HG02759 (cell line): Measurements from ENCODE around the gene AIG1.
"Not testable (repeated sequence)": the region's sequence is repeated elsewhere in the genome, so short reads cannot be mapped to it uniquely, and the experiment has no call there.

Source experiments
- ATAC-seq: cut with Tn5 transposase; IDR thresholded peaks from one replicate; pipeline ENCODE4 v1.9.1; 2021; ENCODE audit warnings: mild to moderate bottlenecking, moderate library complexity; ENCODE audit not compliant: unreplicated experiment

AIG1 gene

DNA sequence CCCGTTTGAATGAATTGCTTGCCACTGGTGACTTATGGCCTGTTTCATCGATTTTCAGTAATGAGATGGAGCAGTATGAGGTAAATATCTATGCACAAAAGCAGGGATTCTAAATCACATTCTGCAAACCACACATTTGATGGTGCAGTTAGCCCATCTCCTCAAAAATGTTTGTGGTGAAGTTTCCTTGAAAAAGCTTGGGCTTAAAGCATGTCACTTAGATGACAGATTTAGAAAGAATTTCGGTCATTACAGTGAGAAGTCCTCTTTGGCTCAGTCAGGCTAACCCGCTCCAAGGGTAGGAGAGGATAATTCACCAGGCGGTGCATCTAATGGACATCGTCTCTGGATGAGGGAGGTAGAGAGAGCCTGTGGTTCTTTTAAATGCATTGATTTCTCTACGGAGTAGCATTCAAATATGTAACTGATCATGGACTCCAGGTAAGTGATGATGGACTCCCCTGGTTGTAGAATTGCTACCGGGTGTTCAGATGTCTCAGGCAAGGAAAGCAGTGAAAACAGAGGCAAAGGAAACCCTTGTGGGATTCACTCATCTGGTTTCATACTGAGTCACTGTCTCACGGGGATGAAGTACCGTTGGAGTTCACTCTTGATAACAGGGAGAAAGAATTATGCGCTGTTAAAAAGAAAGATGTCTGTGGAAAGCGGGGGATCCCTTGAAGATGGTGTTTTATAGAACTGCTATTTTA, 65.3 kb downstream of the AIG1 start:
- no peak for ATAC-seq

DNA sequence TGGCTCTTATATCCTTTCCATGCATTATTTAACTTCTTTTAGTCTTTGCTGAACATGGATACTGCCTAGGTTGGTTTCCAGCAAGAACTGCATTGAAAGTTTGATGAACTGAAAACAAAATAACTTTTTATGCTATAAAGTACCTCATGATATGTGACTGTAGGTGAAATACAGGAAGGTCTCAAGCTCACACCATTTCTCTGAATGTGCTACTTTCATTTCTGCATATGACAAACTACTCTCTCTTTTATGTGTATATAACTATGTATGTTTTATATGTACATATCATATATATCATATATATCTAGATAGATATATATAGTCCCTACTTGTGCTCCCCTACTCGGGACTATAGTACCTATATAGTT, 65.9 kb downstream of the AIG1 start:
- ATAC-seq, result no peak

DNA sequence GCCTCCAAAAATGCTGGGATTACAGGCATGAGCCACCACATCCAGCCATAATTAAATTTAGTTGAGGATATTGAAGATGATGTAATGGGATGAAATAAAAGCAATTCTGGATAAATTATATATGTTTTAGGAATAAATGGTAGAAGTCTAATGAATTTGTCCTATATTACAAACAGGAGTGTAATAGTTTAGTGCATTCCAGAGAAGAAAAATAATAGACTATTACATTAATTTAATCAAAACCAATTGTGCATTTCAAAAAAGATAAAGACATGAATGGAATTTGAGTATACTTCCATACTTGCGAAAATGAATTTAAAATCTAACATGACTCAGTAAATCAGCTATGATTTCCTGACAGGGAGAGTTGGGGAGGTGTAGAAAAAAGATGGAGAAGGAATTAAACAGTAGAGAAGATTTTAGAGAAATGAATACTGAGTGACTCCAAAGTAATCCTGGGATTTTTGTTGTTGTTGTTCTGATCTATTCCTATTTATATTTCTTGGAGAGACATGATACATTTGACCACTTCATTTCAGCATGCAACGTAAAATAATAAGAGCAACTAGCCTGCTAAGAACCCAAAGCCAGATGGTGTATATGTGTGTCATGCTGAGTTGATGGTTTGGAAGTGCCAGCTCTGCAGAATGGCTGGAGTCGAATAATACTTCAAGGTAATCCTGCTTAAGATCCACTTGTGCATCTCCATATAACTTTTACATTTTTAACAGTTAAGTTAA, 67.4 kb downstream of the AIG1 start:
- no peak for ATAC-seq

DNA sequence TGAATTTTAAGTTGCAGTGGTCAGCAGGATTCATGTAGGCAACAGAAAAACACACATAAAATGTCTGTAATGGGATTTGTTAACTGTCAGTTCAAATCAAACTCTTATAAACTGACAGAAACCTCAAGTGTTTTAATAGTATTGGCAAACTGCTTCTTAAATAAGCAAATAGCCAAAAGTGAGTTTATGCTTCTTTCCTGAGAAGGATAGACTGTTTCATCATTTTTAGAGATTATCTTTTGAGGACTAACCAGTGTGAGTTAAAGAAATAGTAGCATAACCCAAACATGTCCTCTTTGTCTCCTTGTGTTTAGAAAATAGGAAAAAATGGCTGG, 68.0 kb downstream of the AIG1 start:
- no peak for ATAC-seq

DNA sequence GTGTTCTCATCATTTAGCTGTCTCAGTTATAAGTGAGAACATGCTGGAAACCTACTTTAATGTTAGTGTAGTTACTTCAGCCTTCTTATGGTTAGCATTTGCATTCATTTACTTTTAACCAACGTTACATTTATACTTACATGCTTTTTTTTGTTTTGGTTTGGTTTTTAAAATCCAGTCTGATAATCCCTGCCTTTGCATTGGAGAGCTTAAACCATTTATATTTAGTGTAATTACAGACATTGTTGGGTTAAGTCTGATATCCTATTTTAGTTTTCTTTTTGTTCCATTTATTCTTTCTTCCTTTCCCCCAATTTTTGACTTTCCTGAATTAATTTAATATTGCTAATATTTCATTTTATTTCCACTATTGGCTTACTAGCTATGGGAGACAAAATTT, 70.2 kb downstream of the AIG1 start:
- no peak for ATAC-seq

DNA sequence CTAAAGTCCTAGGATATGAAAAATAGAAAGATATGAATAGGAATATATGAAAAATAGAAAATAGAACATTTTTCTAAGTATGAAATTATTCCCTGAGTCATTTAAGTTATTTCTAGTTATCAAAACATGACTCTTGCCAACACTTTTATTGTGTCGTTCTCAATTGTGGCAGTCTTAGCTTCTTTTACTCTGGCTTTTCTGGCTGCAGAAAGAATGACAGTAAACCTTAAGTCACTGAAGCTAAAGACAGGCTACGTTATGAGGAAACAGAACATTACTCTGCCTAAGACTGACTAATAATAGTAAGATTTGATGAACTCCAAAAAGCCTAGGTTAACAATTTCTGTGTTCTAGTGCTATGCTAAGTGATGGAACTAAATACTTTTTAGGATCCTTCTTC, 74.6 kb downstream of the AIG1 start:
- ATAC-seq, result no peak

DNA sequence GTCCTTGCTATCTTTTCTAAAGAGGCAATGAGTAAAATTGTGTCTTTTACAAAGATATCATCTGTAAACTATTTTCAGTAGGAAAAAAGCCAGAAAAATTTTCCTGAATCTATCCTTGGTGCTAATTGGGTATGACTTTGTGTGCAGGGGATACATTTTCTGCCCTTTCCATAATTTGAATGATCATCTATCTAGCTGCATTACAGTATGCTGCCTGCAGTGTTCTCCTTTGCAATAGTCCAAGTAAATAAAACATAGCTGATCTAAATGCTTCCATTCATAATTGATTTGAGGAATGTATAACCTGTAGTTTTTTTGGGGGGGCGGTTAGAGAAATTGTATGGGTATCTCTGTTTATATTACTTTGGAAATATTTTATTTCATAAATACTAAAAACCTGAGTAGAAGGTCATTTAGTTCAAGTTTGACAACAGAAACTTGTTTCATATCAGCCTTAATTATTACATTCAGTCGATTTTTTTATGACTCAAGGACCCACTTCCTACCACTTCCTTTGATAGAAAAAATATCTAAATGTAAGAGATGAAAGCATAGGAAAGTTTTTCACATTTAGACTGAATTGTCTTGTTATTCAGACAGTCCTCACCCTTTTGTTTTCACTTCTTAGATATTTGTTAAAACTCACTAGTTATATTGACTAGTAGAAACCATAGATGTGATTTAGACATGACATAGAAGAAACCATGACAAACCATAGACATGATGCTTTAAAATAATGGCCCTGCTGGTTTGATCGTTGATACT, 75.3 kb downstream of the AIG1 start:
- ATAC-seq, result no peak

DNA sequence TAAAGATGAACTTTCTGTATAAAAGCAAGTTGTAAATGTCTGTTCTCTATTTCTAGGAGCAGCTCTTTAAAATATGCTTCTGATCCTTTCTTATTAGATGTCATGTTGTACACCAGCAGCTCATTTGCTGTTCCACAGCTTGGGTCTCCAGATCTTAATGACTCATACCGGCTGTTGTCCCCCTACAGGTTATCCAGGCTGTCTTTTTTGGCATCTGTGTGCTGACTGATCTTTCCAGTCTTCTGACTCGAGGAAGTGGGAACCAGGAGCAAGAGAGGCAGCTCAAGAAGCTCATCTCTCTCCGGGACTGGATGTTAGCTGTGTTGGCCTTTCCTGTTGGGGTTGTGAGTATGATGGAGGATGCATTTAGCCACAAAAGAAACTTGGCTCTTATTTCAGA, 76.0 kb downstream of the AIG1 start:
- no peak for ATAC-seq

DNA sequence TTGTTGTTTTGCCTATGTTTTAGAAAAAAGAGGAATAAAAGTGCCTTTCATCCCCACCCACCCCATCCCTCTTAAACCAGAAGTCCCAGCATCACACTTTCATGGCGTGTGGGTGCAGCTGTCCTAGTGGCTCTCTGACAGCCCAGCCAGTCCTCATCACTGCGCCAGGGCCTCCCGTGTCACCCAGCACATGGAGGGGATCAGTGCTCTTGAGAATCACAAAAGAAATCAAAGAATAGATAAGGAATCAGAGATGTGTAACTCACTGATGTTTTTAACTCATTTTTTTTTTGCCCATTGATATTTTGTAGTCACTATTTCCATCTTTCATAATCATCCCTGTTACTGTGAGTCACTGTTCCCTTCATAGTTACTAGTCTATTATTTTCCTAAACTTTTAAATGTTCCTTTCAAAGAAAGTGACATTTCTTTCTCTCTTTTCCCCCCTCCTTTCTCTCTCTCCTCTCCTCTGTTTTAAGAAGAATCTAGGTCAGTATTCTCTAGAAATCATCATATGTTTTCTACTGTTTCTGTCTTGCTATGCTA, 78.6 kb downstream of the AIG1 start:
- no peak for ATAC-seq

DNA sequence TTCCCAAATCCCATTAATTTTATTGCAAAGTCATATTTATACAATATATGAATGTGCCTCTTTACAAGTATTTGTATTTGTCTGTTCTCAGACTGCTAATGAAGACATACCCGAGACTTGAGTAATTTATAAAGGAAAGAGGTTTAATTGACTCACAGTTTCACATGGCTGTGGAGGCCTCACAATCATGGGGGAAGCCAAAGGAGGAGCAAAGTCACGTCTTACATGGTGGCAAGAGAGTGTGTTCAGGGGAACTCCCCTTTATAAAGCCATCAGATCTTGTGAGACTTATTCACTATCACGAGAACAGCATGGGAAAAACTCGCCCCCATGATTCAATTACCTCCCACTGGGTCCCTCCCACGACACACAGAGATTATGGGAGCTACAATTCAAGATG, 79.2 kb downstream of the AIG1 start:
- not testable (repeated sequence) for ATAC-seq

DNA sequence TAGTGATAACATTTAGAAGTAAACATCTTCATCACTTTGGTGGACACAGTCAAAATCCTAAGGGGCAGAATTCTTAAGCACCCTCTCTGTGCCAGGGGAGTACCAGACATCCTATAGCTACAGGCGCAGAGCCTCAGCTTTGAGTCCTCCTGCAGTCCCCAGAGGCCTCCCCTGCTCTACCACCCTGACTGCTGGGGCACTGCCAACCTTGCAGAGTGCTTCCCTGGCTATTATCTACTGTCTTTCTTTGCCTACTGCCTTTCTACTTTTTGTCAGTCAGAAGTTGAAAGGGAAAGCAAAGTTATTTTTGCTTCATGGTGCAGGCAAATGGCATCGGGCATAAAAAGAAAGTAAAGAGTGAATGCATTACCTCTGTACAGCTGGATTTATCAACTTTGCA, 80.1 kb downstream of the AIG1 start:
- no peak for ATAC-seq

DNA sequence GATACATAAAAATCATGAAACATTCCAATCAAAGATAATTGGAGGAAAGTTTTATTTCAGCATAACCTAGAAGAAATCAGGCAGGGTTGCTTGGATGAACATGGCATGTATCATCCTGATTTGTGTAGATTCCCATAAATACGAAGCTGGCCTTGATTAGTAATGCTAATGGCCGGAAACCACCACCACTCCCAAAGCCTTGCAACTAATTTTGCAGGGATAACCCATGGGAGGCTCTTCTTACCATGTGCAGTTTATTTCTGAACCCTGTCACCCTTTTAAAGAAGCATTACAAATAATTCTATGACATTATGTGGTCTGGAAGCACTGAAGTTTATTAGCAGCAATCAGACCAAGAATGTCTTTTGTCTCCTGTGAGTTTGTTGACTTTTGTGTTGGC, 80.8 kb downstream of the AIG1 start:
- ATAC-seq, result no peak

DNA sequence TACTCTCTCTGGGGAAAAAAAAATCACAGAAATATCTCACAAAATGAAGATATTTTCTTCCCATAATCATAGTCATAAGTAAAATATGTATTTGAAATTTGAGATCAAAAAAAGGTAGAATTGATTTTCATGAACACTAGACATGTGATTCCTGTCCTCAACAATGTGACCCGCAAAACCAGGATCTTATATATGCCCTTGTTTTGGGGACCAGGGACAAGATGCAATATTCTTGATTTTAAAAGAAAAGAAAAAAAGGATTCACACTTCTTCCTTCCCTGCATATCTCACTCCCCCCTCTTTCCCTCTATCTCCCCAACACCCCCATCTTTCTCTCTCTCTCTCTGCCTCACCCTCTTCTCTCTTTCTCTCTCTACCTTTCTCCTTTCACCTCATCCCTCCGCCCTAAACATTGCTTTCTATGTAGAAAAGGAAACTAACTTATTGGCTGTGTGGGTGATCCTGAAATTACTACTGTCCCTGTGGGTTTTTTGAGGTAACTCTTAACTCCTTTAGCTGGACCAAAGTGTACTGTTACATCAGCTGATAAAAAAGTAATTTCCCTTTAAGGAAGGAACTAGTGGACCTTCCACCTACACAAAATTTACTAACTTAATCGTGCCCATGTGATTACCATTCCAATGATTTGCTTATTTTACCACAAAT, 85.6 kb downstream of the AIG1 start:
- ATAC-seq, result peak; percentile 63

DNA sequence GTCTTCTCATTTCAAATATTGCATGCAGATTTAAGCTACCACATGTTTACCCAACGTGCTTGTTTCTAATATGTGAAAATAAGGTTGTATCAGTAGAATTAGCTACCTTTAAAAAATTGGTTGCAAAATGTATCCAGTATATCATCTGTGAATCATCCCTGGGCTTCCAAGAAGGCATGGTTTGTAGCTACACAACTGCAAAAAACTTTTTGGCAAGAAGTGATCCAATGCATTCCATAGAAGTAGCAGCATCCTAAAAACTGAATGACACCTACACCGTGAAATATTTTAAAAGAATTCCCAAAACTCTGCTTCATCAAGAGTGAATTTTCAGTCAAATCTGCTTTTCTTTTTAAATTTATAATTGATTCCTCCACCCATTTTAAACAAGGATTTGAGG, 89.1 kb downstream of the AIG1 start:
- no peak for ATAC-seq

DNA sequence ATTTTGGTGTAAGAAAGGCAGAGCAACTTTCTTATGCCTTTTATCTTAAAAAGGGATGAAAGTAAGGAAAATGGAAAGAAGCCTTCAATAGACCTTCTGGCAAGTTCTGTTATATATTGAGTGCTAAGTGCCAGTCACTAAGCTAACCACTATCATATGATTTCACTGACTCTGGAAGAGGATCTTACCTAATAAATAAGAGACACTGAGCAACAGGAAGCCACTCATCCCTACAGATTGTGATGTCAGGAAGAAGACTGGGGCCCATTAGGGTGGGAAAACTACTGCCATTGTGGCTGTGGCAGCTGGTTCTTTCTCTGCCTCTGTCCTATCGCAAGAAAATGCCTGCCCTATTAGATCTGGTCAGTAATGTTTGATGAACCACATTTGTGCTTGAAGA, 89.6 kb downstream of the AIG1 start:
- no peak for ATAC-seq

DNA sequence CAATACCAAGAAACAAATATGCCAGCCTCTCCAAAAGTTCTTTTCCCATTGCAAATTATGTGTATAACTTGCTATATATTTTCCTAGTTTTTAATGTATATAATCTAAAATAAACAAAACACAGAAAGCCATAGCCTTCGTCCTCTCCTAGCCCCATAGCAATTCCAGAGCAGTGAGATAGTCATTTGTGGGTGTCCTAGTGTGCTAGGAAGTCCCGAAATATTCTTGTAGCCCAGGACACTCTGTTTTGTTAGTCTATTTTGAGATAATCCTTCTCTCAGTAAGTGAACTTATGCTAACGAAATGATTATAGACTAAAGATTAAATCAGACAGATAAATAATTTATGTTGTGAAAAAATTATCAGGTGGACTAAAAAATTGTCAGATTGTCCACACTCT, 90.7 kb downstream of the AIG1 start:
- ATAC-seq, result no peak

DNA sequence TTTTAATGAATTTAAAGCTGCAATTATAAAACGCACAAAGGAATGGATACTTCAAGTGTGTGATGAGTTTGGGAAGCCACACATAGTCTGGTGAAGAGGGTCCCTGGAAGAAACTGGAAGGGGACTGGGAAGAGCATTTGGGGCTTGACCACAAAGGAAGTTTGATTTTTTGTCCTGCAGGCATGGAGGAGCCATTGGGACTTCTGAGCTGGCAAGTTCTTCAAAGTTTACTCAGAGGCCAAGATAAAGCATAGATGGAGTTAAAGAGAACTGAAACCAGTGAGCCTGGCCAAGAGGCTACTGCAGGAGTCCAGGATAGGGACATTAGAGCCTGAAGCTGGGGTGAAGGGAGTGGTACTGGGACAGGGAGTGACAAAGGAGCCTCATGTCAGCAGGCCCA, 95.0 kb downstream of the AIG1 start:
- ATAC-seq, result no peak

DNA sequence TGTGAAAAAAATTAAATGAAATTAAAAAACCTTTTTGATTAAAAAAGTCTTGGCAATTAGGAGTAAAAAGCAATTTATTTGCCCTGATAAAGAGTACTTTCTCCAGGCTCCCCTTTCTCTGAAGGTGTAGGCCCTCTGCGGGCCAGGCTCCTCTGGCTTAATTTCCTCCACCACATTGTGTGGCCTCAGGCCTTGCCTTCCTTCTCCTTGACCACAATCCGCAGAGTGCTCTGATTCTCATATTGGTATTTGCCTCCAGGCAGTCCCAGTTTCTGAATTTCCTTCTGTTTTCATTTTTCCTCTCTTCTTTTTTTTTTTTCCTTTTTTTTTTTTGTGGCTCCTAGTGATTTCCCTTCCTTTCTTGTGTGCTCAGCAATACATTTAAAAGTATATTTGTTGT, 96.4 kb downstream of the AIG1 start:
- ATAC-seq, result no peak

DNA sequence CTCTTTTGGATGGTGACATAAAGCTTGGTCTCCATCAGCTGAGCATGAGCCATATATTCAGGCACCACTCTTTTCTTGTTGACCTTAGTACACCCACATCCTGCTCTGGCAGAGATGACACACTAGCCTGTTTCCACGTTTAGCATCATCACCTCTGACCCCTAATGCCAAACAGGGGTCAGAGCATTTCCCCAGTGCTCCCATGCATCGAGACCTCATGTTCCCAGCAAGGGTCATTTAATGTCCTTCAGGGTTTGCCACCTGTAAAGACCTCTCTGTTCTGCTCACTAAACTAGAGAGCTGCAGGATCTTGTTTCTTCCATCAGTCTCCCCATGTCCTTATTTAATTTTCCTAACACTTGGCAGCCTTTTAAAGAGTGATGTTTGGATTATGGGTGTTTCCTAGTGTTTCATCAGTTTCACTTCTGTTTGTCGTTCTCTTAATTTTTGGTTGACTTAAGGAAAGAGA, 97.5 kb downstream of the AIG1 start:
- no peak for ATAC-seq

DNA sequence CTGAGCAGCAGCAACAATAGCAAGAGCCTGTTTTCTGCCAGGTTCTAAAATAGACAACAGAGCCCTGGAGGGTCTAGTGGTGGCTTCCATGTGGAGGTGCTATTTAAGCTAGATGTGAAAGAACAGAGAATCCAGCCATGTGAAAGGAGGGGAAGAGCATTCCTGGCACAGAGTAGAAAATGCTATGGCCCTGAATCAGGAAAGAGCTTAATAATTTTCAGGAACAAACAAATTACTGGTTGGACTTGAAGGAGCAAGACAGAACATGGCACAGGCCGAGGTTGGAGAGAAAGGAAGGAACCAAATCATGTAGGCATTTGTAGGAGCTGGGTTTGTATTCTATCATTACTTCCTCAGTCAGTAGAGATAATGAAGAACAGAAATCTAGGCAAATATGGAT, 98.3 kb downstream of the AIG1 start:
- ATAC-seq, result no peak

DNA sequence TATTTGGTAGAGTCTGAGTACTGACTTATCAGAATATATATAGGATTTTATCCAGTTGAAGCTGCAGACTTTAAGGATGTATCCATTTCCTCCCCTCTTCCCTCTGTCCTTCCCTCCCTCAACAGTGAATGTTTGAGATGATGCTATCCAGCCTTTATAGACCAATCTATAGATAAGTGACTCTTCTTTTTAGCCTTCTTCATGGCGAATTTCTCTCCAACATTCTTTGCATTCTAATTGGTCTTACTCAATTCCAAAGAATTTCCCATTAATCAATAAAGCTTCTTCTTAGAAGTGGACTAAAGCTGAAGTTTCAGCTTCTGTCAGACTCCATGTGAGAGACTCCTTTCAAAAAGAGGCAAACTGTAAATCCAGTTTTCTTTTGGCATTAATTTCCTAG, 99.3 kb downstream of the AIG1 start:
- no peak for ATAC-seq
